ENCODE data around the gene SRRM4. TPM values are rescaled to one million over a fixed set of nuclear protein-coding genes. Genes with fewer than 3 reads are reported as not detected.

The SRRM4 gene
- total and polyA plus RNA-seq, 10 of the 15 experiments (the other 5 are each of a cell fraction or from before 2014, with no cell fraction given): under 0.01 to 0.01 TPM; not detected in 8

GRCh38 chr12:119005913-119006312 is 24.6 kb downstream of the SRRM4 start (continued):
- TF ChIP-seq CUX1 (IDR thresholded peaks at IDR 0.05; ENCODE audit: insufficient replicate concordance, low read depth, low read length) (no peak), HDAC6 (IDR thresholded peaks at IDR 0.05; ENCODE audit: unreplicated experiment) (no peak), ZNF217 (IDR thresholded peaks at IDR 0.05) (no peak), ESRRA (IDR thresholded peaks at IDR 0.05; ENCODE audit: low read length) (no peak), ZNF592 (IDR thresholded peaks at IDR 0.05) (no peak)
